HepG2 (cell line): Measurements from ENCODE around the gene FRMD4A.

Experiments used
- KDM1A ChIP-seq: IDR thresholded peaks from 2 replicates; pipeline ENCODE4 v1.6.1; 2016; ENCODE audit warnings: missing compliant biosample characterization
- ZNF570 ChIP-seq: sonication (generic); formaldehyde crosslinking; IDR thresholded peaks from 2 replicates; pipeline ENCODE4 v1.4.0; 2020; ENCODE audit warnings: mild to moderate bottlenecking, missing genetic modification reagents, borderline replicate concordance
- ZNF660 ChIP-seq: sonication (generic); formaldehyde crosslinking; IDR thresholded peaks from 2 replicates; pipeline ENCODE4 v1.5.1; 2020; ENCODE audit warnings: mild to moderate bottlenecking, low read depth, missing genetic modification reagents, borderline replicate concordance
- ZSCAN5A ChIP-seq: sonication (generic); formaldehyde crosslinking; IDR thresholded peaks from 2 replicates; pipeline ENCODE4 v1.8.0; 2022; ENCODE audit warnings: mild to moderate bottlenecking, missing genetic modification reagents, borderline replicate concordance

- TF ChIP-seq ZNF660 (CRISPR knock-in tag) (no peak), ZSCAN5A (CRISPR knock-in tag) (no peak), KDM1A (CRISPR knock-in tag) (no peak), ZNF570 (CRISPR knock-in tag) (no peak)
Measured at GRCh38 chr10:14195433-14195832, 135.3 kb downstream of the FRMD4A start.
